ENCODE measurements around the gene NLRC3.

NLRC3 gene

GRCh38 chr16:3490911-3491629, 86.1 kb downstream of the NLRC3 start:
- no peak for DNase-seq (ENCODE audit: extremely low spot score)
- ChIA-PET POLR2A (interaction anchor here (1.0 kb wide), 1 partner anchor 357 kb away, joined by 3 read pairs; the partner anchor contains the start of gene ZNF213), CTCF (interaction anchor here (0.6 kb wide), 1 partner anchor 34 kb away, joined by 3 read pairs; no protein-coding TSS in a partner anchor)
- TF ChIP-seq CTBP1 (IDR thresholded peaks at IDR 0.05; ENCODE audit: borderline replicate concordance), result no peak

All from HEK293T (cell line).